Measurements from ENCODE around the gene SPECC1.

DNA sequence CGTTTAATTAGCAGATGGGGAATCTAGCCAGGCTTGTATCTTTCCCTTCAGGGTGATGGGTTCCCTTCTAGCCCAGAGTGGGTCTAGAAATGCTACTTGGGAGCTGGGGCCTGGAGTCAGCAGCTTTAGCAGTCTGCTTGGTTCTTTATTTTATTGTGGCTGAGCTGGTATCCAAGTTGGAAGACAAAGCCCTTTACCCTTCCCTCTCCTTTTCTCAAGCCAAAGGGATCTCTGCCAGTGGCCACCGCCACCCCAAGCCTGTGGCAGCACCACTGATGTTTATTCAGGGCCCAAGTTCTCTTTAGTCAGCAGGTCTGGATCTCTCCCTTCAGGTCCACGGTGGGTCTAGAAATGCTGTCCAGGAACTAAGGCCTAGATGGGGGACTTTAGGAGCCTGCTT is 215.2 kb downstream of the SPECC1 start:
- no peak for TF ChIP-seq EZH2 (IDR thresholded peaks at IDR 0.05; ENCODE audit: borderline replicate concordance, low read depth, low read length)
- TF ChIP-seq PCBP1 (IDR thresholded peaks at IDR 0.05; ENCODE audit: low read depth, low read length, poor library complexity, severe bottlenecking) = no peak
- no peak for TF ChIP-seq SOX6 (IDR thresholded peaks at IDR 0.05)
- TF ChIP-seq POLR2AphosphoS5 (IDR thresholded peaks at IDR 0.05; ENCODE audit: control insufficient read depth, insufficient read depth, low read depth, low read length) = no peak
- no peak for TF ChIP-seq TAF15 (IDR thresholded peaks at IDR 0.05; ENCODE audit: low read depth, low read length)
- no peak for TF ChIP-seq SAFB (IDR thresholded peaks at IDR 0.05; ENCODE audit: borderline replicate concordance, low read depth, low read length)
- TF ChIP-seq, protein P1, sequence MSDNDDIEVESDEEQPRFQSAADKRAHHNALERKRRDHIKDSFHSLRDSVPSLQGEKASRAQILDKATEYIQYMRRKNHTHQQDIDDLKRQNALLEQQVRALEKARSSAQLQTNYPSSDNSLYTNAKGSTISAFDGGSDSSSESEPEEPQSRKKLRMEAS (CRISPR knock-in tag; IDR thresholded peaks at IDR 0.05) = no peak
- no peak for TF ChIP-seq ELK1 (CRISPR knock-in tag; IDR thresholded peaks at IDR 0.05)
